Liver (tissue), 9 donors: ENCODE data around the gene ACTN2. TPM values are rescaled to one million over a fixed set of nuclear protein-coding genes. Genes with fewer than 3 reads are reported as not detected.

Experiments
- DNase-seq: peaks from one replicate; pipeline ENCODE4 v3.0.0-alpha.2; 2017; ENCODE audit warnings: low spot score
- H3K27ac ChIP-seq, 2 donors: one replicate each; pipeline ENCODE4 v1.7.0; 2013; ENCODE audit warnings: inconsistent platforms in 2 of 2, low read length in 2 of 2, control low read depth in 1 of 2, low read depth in 1 of 2, mild to moderate bottlenecking in 1 of 2
- H3K27me3 ChIP-seq, 4 donors: one replicate each; pipeline versions ENCODE4 v1.6.1 to v1.7.0; 2013; ENCODE audit warnings: low read length in 3 of 4, inconsistent platforms in 1 of 4, mild to moderate bottlenecking in 1 of 4, moderate library complexity in 1 of 4; ENCODE audit not compliant: control insufficient read depth in 4 of 4, insufficient read depth in 4 of 4
- H3K36me3 ChIP-seq, 4 donors: one replicate each; pipeline versions ENCODE4 v1.6.1 to v1.7.0; 2013; ENCODE audit warnings: low read length in 3 of 4, mild to moderate bottlenecking in 3 of 4, low read depth in 1 of 4, moderate library complexity in 1 of 4; ENCODE audit not compliant: control insufficient read depth in 4 of 4, insufficient read depth in 3 of 4
- H3K4me1 ChIP-seq, 4 donors: one replicate each; pipeline versions ENCODE4 v1.6.1 to v1.7.0; 2013; ENCODE audit warnings: low read length in 3 of 4, mild to moderate bottlenecking in 3 of 4, moderate library complexity in 1 of 4; ENCODE audit not compliant: control insufficient read depth in 4 of 4, insufficient read depth in 4 of 4
- H3K4me3 ChIP-seq, 3 donors: one replicate each; pipeline versions ENCODE4 v1.6.1 to v1.7.0; 2013; ENCODE audit warnings: low read length in 3 of 3, control low read depth in 1 of 3, low read depth in 1 of 3, mild to moderate bottlenecking in 1 of 3
- H3K9ac ChIP-seq, 2 donors: one replicate each; pipeline ENCODE4 v1.7.0; 2013; ENCODE audit warnings: low read length in 2 of 2, mild to moderate bottlenecking in 2 of 2, moderate library complexity in 2 of 2, control low read depth in 1 of 2, low read depth in 1 of 2
- H3K9me3 ChIP-seq, 4 donors: one replicate each; pipeline versions ENCODE4 v1.6.1 to v1.7.0; 2013; ENCODE audit warnings: low read length in 3 of 4; ENCODE audit not compliant: control insufficient read depth in 4 of 4
- CTCF ChIP-seq: fragments of 150-350 bp; IDR thresholded peaks from 2 replicates; pipeline ENCODE4 v1.5.1; 2017; ENCODE audit warnings: improper control_type of control experiment, low read depth, low read length; ENCODE audit not compliant: missing input control
- EGR1 ChIP-seq, 2 donors: IDR thresholded peaks; 2 replicates each; pipeline ENCODE4 v1.6.1; 2016 to 2018; ENCODE audit warnings: antibody characterized with exemption in 2 of 2, low read depth in 2 of 2
- FOXA1 ChIP-seq: IDR thresholded peaks from 2 replicates; pipeline ENCODE4 v1.6.1; 2016; ENCODE audit warnings: antibody characterized with exemption
- GABPA ChIP-seq, 2 donors: IDR thresholded peaks in 1 of 2; conservative IDR thresholded peaks in 1 of 2; 2 replicates each; pipeline ENCODE4 v1.6.1; 2016; ENCODE audit warnings: antibody characterized with exemption in 2 of 2, mild to moderate bottlenecking in 1 of 2, moderate library complexity in 1 of 2
- HNF4A ChIP-seq, 2 donors: conservative IDR thresholded peaks; 2 replicates each; pipeline ENCODE4 v1.6.1; 2016; ENCODE audit warnings: antibody characterized with exemption in 2 of 2, mild to moderate bottlenecking in 2 of 2
- HNF4G ChIP-seq: IDR thresholded peaks from 2 replicates; pipeline ENCODE4 v1.6.1; 2016; ENCODE audit warnings: antibody characterized with exemption
- JUND ChIP-seq, 2 donors: IDR thresholded peaks; 2 replicates each; pipeline ENCODE4 v1.6.1; 2016; ENCODE audit warnings: antibody characterized with exemption in 2 of 2
- MAX ChIP-seq: IDR thresholded peaks from 2 replicates; pipeline ENCODE4 v1.6.1; 2016; ENCODE audit warnings: antibody characterized with exemption
- NR2F2 ChIP-seq: IDR thresholded peaks from 2 replicates; pipeline ENCODE4 v1.6.1; 2016; ENCODE audit warnings: antibody characterized with exemption
- RAD21 ChIP-seq, 2 donors: IDR thresholded peaks; 2 replicates each; pipeline ENCODE4 v1.6.1; 2016; ENCODE audit warnings: antibody characterized with exemption in 2 of 2, mild to moderate bottlenecking in 2 of 2
- RXRA ChIP-seq, 2 donors: IDR thresholded peaks; 2 replicates each; pipeline ENCODE4 v1.6.1; 2017 to 2018; ENCODE audit warnings: antibody characterized with exemption in 2 of 2, mild to moderate bottlenecking in 1 of 2
- SP1 ChIP-seq: IDR thresholded peaks from 2 replicates; pipeline ENCODE4 v1.6.1; 2018; ENCODE audit warnings: antibody characterized with exemption, mild to moderate bottlenecking
- ZBTB33 ChIP-seq: IDR thresholded peaks from 2 replicates; pipeline ENCODE4 v1.6.1; 2016; ENCODE audit warnings: antibody characterized with exemption
- WGBS: extraction: QIAGEN DNeasy Blood & Tissue Kit; methylation state at CpG from one replicate; pipeline ENCODE4 v1.1.7; 2013; 5-methylcytosine and 5-hydroxymethylcytosine counted together
- polyA plus RNA-seq, 2 donors: library from polyadenylated mRNA; stranded (reverse) in 1 of 2; unstranded in 1 of 2; fragments of 200-250 nt in 1 of 2; fragments of >200 nt in 1 of 2; fragmentation: Nextera tagmentation in 1 of 2; extraction: Ambion mirVana in 1 of 2; gene quantifications; one replicate each; pipeline versions ENCODE4 v1.2.1 to v1.2.3, GENCODE V29; 2013 to 2015
- total RNA-seq, 2 donors: library from RNA; depleted of rRNA; stranded (reverse); fragments of >200 nt; gene quantifications; one replicate each; pipeline ENCODE4 v1.2.3, GENCODE V29; 2014
- TF ChIP-seq, protein P1 (sequence below): IDR thresholded peaks from 2 replicates; pipeline ENCODE4 v1.6.1; 2016; ENCODE audit warnings: antibody characterized with exemption
- donor health status: healthy.
- donor health status: healthy.
- donor health status: healthy.
- donor health status: healthy.
- donor health status: healthy.

ACTN2 gene
- total and polyA plus RNA-seq, 4 donors: 0.08 to 0.81 (median 0.15) TPM

DNA sequence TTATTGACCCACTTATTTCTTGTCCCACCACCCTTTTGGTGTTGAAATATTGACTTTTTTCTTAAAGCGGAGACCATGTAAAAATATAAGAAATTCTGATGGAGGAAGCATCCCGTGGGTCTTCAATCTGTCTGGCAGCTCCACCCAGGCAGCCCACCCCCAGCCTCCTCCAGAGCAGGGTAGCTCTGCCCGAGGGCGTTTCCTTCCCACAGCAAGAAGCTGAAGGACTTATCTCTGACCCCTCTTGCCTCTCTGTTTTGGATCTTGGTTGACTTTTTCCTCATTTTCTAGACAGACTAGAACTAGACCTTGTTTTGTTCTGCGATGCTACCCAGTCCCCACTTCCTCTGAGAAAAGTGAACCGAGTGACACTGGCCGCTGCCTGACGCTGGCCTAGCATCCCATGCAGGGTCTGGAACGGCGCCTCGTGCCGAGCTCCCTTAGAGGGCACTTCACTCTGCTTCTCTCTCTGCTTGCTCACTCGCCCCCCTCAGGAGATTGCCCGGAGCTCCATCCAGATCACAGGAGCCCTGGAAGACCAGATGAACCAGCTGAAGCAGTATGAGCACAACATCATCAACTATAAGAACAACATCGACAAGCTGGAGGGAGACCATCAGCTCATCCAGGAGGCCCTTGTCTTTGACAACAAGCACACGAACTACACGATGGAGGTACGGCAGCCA lies 68.4 kb downstream of the ACTN2 start:
- 87% methylated on average over 18 of the region's 18 CpGs for WGBS
- no peak overlapping the region for H3K9ac ChIP-seq
- H3K27me3 ChIP-seq: peaks cover 0 to 4% (median 0%) of the 10 kb centered on the region in 4 donors
- no peak overlapping the region for H3K4me3 ChIP-seq
- no peaks in the 10 kb centered on the region for H3K36me3 ChIP-seq
- TF ChIP-seq CTCF (no peak), ZBTB33 (no peak), RAD21 (IDR thresholded peaks at IDR 0.05) (no peak), FOXA1 (no peak), HNF4A (conservative IDR thresholded peaks at IDR 0.05) (no peak), SP1 (no peak), EGR1 (IDR thresholded peaks at IDR 0.05; ENCODE audit: low read depth in 2 of 2) (no peak), HNF4G (no peak), RXRA (IDR thresholded peaks at IDR 0.05) (no peak), GABPA (IDR thresholded peaks at IDR 0.05 in 1 of 2, conservative IDR thresholded peaks at IDR 0.05 in 1 of 2) (no peak), NR2F2 (no peak), MAX (no peak), JUND (IDR thresholded peaks at IDR 0.05) (no peak)
- TF ChIP-seq, protein P1, sequence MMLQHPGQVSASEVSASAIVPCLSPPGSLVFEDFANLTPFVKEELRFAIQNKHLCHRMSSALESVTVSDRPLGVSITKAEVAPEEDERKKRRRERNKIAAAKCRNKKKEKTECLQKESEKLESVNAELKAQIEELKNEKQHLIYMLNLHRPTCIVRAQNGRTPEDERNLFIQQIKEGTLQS: no peak
- H3K27ac ChIP-seq: no peak overlapping the region
- H3K9me3 ChIP-seq: no peaks in the 10 kb centered on the region
- DNase-seq: no peak
- H3K4me1 ChIP-seq: no peaks in the 10 kb centered on the region

GRCh38 chr1:236757640-236758039 lies 71.3 kb downstream of the ACTN2 start:
- TF ChIP-seq CTCF (no peak), RXRA (IDR thresholded peaks at IDR 0.05) (no peak)
- Histone ChIP-seq H3K36me3 (no peaks in the 10 kb centered on the region), H3K9ac (no peak overlapping the region), H3K27ac (no peak overlapping the region), H3K4me3 (no peak overlapping the region), H3K27me3 (no peaks in the 10 kb centered on the region), H3K9me3 (no peaks in the 10 kb centered on the region), H3K4me1 (peaks cover 3 to 18% (median 12%) of the 10 kb centered on the region in 4 donors)
- DNase-seq: no peak
- 78% methylated on average over 2 of the region's 2 CpGs for WGBS
